SU-DHL-6 (cell line): Measurements from ENCODE around the gene SMTN.

Source experiments
- H2AFZ ChIP-seq: fragments of 200-600 bp; sonication (generic); 2 replicates; pipeline ENCODE4 v1.6.1; 2014; ENCODE audit warnings: low read depth, mild to moderate bottlenecking, moderate library complexity, mixed read lengths, antibody characterized with exemption, low read length; ENCODE audit not compliant: severe bottlenecking
- H3F3A ChIP-seq: fragments of 200-600 bp; shearing (Covaris generic); 2 replicates; pipeline ENCODE4 v1.6.0; 2016; ENCODE audit warnings: antibody characterized with exemption, mild to moderate bottlenecking; ENCODE audit not compliant: insufficient read depth
- H3K27ac ChIP-seq: fragments of 200-600 bp; sonication (generic); 2 replicates; pipeline ENCODE4 v1.5.1; 2016; ENCODE audit warnings: low read depth, mild to moderate bottlenecking, low read length, moderate library complexity, mixed read lengths
- H3K27me3 ChIP-seq: fragments of 200-600 bp; sonication (generic), shearing (Covaris generic); 2 replicates; pipeline ENCODE4 v1.6.0; 2014; ENCODE audit warnings: mild to moderate bottlenecking, low read length
- H3K36me3 ChIP-seq: fragments of 200-600 bp; sonication (generic); 2 replicates; pipeline ENCODE4 v1.6.1; 2014; ENCODE audit warnings: mild to moderate bottlenecking, low read length, mixed read lengths
- H3K4me2 ChIP-seq: fragments of 300-600, 200-600 bp; shearing (Covaris generic), sonication (generic); 2 replicates; pipeline ENCODE4 v1.6.0; 2014; ENCODE audit warnings: low read length, low read depth, mild to moderate bottlenecking; ENCODE audit not compliant: poor library complexity, severe bottlenecking
- H3K4me3 ChIP-seq: fragments of 200-600 bp; sonication (generic); 2 replicates; pipeline ENCODE4 v1.5.1; 2014; ENCODE audit warnings: antibody characterized with exemption, low read length, mild to moderate bottlenecking, mixed read lengths; ENCODE audit not compliant: insufficient read depth, poor library complexity, severe bottlenecking
- H3K79me2 ChIP-seq: fragments of 200-600 bp; sonication (generic); 2 replicates; pipeline ENCODE4 v1.6.1; 2014; ENCODE audit warnings: mild to moderate bottlenecking, low read length, moderate library complexity; ENCODE audit not compliant: insufficient read depth
- H3K9ac ChIP-seq: fragments of 200-600 bp; sonication (generic); 2 replicates; pipeline ENCODE4 v1.7.0; 2014; ENCODE audit warnings: mild to moderate bottlenecking, low read length
- H3K9me2 ChIP-seq: fragments of 200-600 bp; sonication (generic); replicated peaks from 2 replicates; pipeline ENCODE4 v1.6.1; 2014; ENCODE audit warnings: low read length; ENCODE audit not compliant: insufficient read depth
- H3K9me3 ChIP-seq: fragments of 200-600 bp; sonication (generic); 2 replicates; pipeline ENCODE4 v1.6.1; 2014; ENCODE audit warnings: low read length, mixed read lengths; ENCODE audit not compliant: insufficient read depth
- H4K20me1 ChIP-seq: fragments of 200-600 bp; sonication (generic); 2 replicates; pipeline ENCODE4 v1.6.1; 2014; ENCODE audit warnings: low read depth, mild to moderate bottlenecking, antibody characterized with exemption, low read length, moderate library complexity, mixed read lengths
- EZH2phosphoT487 ChIP-seq: fragments of 200-600 bp; sonication (generic), shearing (Covaris generic); conservative IDR thresholded peaks from 2 replicates; pipeline ENCODE4 v1.6.1; 2018; ENCODE audit warnings: mild to moderate bottlenecking, antibody characterized with exemption, low read length, moderate library complexity, mixed read lengths
- TF ChIP-seq, protein P1 (sequence below): fragments of 200-600 bp; sonication (generic); IDR thresholded peaks from one replicate; pipeline ENCODE4 v1.5.1; 2017; ENCODE audit warnings: antibody characterized with exemption, mild to moderate bottlenecking, low read length, moderate library complexity; ENCODE audit not compliant: insufficient read depth, poor library complexity, severe bottlenecking

Gene SMTN

DNA sequence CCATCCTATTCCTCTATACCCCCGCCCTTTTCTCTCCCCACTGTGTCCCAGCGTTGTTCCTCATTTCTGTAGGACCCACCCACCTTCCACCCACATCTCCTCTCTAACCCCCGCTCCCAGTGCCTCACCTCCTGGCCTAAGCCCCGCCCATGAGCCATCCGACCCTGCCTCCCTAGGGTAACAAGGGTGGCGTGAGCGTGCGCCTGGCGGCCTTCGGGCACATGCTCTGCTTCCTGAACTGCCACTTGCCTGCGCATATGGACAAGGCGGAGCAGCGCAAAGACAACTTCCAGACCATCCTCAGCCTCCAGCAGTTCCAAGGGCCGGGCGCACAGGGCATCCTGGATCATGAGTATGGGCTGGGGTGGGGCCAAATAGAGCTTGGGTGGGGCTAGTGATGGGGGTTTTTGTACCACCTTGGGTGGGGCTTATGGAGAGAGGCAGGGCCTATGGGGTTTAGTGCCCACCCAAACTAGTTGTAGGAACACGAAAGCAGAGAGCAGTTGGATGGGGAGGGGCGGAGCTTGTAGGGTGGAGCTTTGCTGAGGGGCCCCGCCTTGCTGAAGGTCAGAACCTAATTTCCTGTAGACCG is 46.2 kb downstream of the SMTN start:
- Histone ChIP-seq H3K4me3 (no peak overlapping the region), H3K4me2 (no peak overlapping the region)

DNA sequence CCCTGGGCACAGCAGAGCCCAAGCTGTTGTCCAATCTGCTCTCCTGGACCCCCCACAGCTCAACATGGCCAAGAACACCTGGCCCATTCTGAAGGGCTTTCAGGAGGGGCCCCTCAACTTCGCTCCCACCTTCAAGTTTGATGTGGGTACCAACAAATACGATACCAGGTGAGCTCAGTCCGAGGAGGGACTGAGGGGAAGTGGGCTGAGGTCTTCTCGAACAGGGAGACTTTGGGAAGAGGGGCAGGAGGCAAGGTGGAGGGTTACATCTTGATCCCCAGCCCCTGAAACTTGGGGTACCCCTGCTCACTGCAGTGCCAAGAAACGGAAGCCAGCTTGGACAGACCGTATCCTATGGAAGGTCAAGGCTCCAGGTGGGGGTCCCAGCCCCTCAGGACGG is 47.0 kb downstream of the SMTN start:
- Histone ChIP-seq H3K9me3 (no peaks in the 10 kb centered on the region), H3K36me3 (no peaks in the 10 kb centered on the region), H3F3A (no peaks in the 10 kb centered on the region), H3K4me2 (no peak overlapping the region), H4K20me1 (no peaks in the 10 kb centered on the region), H3K9me2 (no peaks in the 10 kb centered on the region), H3K79me2 (no peaks in the 10 kb centered on the region), H3K27me3 (no peaks in the 10 kb centered on the region), H3K9ac (no peak overlapping the region), H3K4me3 (no peak overlapping the region), H3K27ac (no peak overlapping the region), H2AFZ (no peak overlapping the region)
- TF ChIP-seq EZH2phosphoT487: no peak
- TF ChIP-seq, protein P1, sequence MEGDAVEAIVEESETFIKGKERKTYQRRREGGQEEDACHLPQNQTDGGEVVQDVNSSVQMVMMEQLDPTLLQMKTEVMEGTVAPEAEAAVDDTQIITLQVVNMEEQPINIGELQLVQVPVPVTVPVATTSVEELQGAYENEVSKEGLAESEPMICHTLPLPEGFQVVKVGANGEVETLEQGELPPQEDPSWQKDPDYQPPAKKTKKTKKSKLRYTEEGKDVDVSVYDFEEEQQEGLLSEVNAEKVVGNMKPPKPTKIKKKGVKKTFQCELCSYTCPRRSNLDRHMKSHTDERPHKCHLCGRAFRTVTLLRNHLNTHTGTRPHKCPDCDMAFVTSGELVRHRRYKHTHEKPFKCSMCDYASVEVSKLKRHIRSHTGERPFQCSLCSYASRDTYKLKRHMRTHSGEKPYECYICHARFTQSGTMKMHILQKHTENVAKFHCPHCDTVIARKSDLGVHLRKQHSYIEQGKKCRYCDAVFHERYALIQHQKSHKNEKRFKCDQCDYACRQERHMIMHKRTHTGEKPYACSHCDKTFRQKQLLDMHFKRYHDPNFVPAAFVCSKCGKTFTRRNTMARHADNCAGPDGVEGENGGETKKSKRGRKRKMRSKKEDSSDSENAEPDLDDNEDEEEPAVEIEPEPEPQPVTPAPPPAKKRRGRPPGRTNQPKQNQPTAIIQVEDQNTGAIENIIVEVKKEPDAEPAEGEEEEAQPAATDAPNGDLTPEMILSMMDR: no peak

More for the DNA sequence above, 46.2 kb downstream of the SMTN start:
- Histone ChIP-seq H3K9me2 (no peaks in the 10 kb centered on the region), H3K27me3 (no peaks in the 10 kb centered on the region), H3K9me3 (no peaks in the 10 kb centered on the region), H3K36me3 (no peaks in the 10 kb centered on the region), H4K20me1 (no peaks in the 10 kb centered on the region), H3K79me2 (no peaks in the 10 kb centered on the region), H3K27ac (no peak overlapping the region), H3K9ac (no peak overlapping the region), H2AFZ (no peak overlapping the region), H3F3A (no peaks in the 10 kb centered on the region)
- TF ChIP-seq EZH2phosphoT487: no peak
- TF ChIP-seq, protein P1: no peak

DNA sequence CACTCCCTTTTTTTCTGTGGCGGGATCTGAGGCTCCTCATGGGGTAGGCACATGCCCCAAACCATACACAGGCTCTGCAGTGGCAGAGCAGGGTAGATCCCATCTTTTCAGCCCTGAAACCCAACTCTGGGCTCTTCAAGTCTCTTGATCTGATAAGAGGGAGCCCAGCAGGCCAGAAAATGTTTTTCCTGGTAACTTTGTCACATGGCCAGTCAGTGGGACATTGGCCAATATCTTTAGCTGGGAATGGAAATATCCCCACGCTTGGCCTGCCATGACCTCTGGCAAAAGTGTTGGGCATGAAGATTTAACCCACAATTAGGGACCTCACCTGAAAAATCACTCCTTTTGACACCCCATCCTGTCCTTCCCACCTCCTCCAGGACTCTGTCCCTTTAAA is 49.8 kb downstream of the SMTN start:
- no peaks in the 10 kb centered on the region for H3K9me2 ChIP-seq
- H3K36me3 ChIP-seq: no peaks in the 10 kb centered on the region
- H3F3A ChIP-seq: no peaks in the 10 kb centered on the region
- no peak overlapping the region for H3K27ac ChIP-seq
- H3K9ac ChIP-seq: no peak overlapping the region
- H3K9me3 ChIP-seq: no peaks in the 10 kb centered on the region
- no peak overlapping the region for H2AFZ ChIP-seq
- no peaks in the 10 kb centered on the region for H3K27me3 ChIP-seq
- H3K79me2 ChIP-seq: no peaks in the 10 kb centered on the region
- TF ChIP-seq, protein P1: no peak
- no peak for TF ChIP-seq EZH2phosphoT487
- H3K4me3 ChIP-seq: no peak overlapping the region
- no peak overlapping the region for H3K4me2 ChIP-seq
- H4K20me1 ChIP-seq: no peaks in the 10 kb centered on the region
